ENCODE results near the gene DNAJC21.
"Not testable (repeated sequence)": the region's sequence is repeated elsewhere in the genome, so short reads cannot be mapped to it uniquely, and the experiment has no call there.

Gene DNAJC21

GRCh38 chr5:34929134-34929719, at the start of gene DNAJC21:
Gene DNAJC21 (plus strand): TSS chr5:34929559. CDS start chr5:34929820, 261 bp downstream.
- peak; percentile 89 to 90 for DNase-seq

DNA sequence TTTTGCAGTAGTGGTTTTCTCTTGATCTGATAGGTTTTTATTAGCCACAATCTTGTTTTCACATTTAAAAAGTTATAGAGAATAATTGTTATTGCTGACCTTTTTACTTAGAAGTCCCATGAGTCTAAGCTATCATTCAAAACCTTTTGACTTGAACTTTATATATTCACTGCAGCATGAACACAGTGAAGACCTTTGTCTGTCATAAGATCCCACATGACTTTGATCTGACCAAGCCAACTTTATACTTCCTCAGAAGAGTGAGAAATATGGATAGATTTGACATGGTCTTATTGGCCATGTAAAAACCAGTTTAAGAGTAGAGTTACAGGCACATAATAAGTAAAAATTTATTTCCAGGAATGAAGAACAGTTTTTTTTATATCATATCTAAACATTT, 48.1 kb upstream of the DNAJC21 start:
- DNase-seq: no peak

DNA sequence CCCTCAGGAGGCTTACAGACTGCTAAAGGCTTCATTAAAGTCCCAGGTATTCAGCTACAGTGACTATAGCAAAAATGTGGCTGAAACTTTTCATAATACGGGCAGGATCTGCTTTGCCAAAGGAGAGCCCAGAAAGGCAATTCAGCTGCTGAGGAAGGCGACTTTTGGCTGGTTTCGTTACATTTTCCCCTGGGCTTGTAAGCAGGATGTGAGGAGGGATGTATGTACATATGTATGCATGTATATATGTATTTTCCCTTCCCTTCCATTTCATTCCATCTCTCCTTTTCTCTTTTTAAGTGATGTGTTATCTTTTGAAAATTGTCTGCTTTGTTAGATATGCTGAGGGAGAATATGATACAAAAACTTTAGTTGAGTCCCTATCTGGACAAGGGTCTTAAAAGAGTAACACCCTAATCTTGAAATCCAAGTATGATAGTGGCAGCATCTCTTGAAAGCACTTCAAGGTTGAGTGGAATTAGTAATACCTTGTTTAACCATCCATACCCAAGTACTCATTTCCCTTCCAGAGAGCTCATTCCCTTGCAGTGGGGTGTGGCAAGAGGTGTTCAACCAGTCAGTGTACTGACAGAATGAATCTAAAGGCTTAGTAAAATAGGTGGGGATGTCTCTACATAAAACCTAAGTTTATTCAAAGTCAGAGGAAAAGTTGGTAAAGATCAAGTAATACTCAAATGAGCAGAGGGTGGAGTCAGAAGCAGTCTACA, 42.8 kb upstream of the DNAJC21 start:
- DNase-seq: no peak

DNA sequence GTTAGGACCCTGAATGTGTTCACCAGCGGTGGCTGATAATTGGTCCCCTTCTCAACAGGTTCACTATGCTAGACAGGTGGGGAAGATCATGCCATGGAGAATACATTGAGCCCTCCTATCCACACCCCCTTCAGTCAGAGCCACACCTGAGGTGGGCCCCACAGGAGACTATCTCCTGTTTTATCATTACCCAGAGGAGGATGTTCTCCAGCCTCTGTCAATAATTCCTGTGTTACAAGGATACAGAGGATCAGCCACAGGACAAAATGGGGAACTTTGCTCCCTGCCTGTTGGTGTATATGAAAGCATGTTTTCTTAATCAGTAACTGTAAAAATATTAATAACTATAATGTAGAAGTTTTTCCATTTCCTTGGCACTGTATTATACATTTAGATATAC, 40.0 kb upstream of the DNAJC21 start:
- DNase-seq: no peak

GRCh38 chr5:34891981-34892380, 37.4 kb upstream of the DNAJC21 start:
- DNase-seq: no peak

- no peak for DNase-seq
These were observed 36.9 kb upstream of the DNAJC21 start for GRCh38 chr5:34892414-34892813.

GRCh38 chr5:34894716-34895115, 34.6 kb upstream of the DNAJC21 start:
- no peak for DNase-seq

DNA sequence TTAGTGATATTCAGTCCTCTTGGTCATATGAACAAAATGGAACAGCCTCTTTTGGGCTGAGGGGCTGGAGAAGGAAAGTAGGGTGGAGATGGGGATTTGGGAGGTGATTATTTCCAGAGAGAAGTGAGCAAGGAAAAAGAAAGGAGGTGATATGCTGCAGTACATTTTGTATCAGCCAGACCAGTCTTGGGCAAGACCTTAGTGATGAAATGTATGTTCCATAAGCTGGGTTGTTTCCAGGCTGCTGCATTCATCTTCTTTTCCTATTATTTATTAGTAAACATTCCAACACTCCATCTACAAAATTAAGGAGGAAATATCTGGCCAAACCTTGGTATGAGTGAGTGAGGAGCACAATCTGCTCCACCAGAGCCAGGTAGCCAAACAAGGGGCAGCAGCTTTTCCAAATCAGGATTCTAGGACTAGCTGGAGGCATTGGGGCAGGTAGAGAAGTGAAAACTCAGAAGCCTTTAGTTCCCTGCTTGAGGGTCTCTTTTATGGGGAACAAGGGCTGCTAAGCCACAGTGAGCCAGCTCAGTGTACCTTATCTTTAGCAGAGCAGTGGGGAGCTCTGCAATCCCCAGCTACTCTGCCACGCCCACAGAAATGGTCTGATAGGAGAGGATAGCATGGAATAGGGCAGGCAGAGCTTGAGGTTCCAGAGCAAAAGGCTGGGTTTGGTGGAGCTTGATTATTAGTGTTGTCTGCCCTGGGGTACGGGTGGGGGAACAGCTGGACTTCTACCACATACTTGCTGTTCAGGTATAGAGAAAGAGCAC, 33.5 kb upstream of the DNAJC21 start:
- DNase-seq: no peak

- no peak for DNase-seq
These were observed 31.7 kb upstream of the DNAJC21 start for GRCh38 chr5:34897646-34898045.

DNA sequence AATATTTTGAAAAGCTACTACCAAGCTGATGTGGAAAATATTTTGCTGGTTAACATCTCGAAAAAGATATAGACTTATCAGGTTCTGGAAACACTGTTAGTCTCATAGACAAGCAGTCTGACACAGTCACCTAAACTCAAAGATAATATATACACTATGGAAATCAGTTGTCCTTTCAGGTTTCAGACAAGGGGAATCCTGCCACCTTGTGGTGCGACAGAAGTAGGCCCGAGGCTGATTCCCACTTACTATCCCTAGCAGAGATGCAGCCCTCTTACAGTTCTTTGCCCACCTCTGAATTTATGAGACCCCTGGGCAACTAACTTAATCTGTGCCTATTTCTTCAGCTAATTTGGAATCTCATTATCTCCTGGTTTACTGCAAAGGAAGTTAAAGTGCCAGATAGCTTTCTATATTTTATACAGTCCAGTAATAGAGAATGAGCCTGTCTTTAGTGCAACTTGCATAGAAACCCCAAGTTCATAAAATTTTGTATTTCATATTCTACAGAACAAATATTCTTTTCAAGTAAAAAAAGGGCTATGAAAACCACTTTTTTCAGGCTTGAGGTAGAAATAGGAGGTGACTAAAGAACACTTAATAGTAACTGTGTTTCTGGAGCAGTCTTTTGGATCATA, 31.0 kb upstream of the DNAJC21 start:
- peak; percentile 39 to 51 for DNase-seq

- DNase-seq: no peak
These were observed 30.3 kb upstream of the DNAJC21 start for GRCh38 chr5:34899066-34899465.

GRCh38 chr5:34900652-34901051, 28.7 kb upstream of the DNAJC21 start:
- DNase-seq: no peak

- no peak for DNase-seq
These were observed 26.1 kb upstream of the DNAJC21 start for GRCh38 chr5:34903260-34903659.

DNA sequence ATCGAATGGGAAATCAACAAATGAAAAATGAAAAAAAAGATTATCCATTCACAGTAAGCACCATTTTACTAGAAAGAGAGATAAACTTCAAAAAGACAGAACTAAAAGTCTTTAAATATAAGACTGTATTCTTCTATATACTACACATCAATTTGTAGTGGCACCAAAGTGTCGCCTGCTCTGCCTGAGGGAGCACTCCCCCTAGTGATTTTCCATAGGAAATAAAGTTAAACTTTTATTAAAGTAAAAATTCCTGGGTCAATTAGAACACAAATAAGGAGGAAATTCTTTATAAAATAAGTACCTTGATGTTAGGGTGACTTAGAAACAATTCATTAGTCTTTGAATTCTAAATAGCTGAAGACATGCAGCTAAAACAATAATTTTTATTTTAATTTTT, 23.8 kb upstream of the DNAJC21 start:
- DNase-seq: no peak

- peak; percentile 33 to 37 for DNase-seq
These were observed 16.3 kb upstream of the DNAJC21 start for GRCh38 chr5:34913072-34913471.

DNA sequence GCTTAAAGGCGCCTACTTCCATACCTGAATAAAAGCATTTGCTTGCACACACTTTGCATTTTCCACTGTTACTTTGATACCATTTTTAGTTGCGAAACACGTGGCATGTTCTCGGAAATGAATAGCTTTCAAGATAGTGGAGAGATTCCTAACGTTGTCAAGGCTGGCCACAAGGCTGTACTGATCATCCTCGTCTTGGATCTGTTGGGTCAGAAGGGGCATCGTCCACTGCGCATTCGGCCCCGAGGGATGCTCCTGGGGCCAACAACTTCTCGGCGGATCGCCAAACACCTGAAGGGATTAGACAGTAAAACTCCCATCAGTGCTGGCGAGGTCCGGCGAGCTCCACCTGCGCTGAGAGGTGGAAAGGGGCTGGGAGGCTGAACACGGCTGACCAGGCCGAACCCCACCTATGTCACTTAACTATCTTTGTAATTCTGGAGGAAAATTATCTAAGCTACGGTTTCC, 14.7 kb upstream of the DNAJC21 start:
- no peak for DNase-seq

GRCh38 chr5:34915139-34915855, 14.1 kb upstream of the DNAJC21 start, which contains the start of the genes BRIX1 and RAD1:
Gene BRIX1 (plus strand): TSS chr5:34915711. CDS start chr5:34915739, 28 bp downstream.
Gene RAD1 (minus strand): TSS chr5:34915504. CDS start chr5:34914892, 612 bp downstream.
- peak; percentile 88 to 95 for DNase-seq

- DNase-seq: no peak
These were observed 13.5 kb upstream of the DNAJC21 start for GRCh38 chr5:34915856-34916192.

DNA sequence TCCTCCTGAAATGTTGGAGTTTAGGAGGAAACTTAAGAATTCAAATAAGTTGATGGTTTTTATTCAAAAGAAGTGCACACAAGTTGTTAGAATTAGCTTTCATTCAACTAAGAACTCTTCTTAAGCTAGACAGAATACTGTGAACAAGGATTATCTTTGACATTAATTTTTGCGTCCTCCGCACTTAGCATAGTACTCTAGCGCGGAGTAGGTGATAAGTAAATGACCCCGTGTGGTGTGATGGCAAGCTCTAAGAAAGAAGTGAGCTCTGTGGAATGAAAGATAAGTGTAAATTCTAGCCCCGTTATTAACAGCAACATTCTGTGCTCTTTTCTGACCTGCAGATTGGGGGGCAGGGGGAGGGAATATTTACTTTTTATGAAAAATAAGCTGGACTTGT, 12.8 kb upstream of the DNAJC21 start:
- no peak for DNase-seq

- DNase-seq: no peak
These were observed 11.3 kb upstream of the DNAJC21 start for GRCh38 chr5:34918025-34918424.

GRCh38 chr5:34919077-34919476, 10.3 kb upstream of the DNAJC21 start:
- no peak for DNase-seq

- not testable (repeated sequence) for DNase-seq
These were observed 6.1 kb upstream of the DNAJC21 start for GRCh38 chr5:34923256-34923655.
